Stimulated activated CD4-positive, alpha-beta T cell treated with anti-CD3 and anti-CD28 coated beads, Interleukin-1b, Interleukin-23, amount 100 ng/mL, for 1 hour (primary cell): ENCODE data around the gene MRPL19.
A peak's percentile ranks its signal among the peaks of the same experiment; 100 is the strongest.

Experiments
- DNase-seq, 2 donors: peaks; one replicate each; pipeline ENCODE4 v3.0.0-alpha.2; 2020; ENCODE audit warnings: low read depth in 2 of 2

Gene MRPL19

DNA sequence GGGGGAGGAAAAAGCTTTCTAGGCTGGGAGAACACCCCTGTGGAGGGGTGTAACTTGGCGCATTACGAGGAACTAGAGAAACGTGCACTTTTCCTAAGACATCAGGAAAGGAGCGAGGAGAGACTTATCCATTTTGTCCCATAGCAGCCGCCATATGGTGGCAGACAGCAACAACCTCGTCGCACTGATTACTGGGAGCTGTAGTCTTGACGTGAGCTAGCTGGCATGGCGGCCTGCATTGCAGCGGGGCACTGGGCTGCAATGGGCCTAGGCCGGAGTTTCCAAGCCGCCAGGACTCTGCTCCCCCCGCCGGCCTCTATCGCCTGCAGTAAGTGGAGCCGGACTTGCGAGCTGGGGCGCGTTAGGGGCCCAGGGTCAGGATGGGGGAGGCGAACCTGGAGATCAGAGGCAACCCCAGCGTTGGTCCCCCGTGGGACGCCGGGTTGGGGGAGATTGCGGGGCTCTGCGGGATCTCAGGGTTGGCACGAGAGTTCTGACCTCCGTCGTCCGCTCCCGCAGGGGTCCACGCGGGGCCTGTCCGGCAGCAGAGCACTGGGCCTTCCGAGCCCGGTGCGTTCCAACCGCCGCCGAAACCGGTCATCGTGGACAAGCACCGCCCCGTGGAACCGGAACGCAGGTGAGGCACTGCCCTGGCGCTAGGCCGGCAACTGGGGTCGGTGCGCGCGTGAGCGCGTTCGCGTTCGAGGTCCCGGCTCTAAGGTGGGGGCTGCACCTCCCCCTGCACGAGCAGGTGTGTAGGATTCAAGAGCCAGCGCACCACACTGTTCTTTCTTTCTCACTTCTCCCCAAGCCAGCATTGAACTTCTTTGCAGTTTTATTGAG, at the start of gene MRPL19:
MRPL19 (plus strand) TSS at position 201 of the 843 bp plus-strand sequence; CDS start at position 226, 25 bp downstream.
- peak; percentile 33 to 47 for DNase-seq

DNA sequence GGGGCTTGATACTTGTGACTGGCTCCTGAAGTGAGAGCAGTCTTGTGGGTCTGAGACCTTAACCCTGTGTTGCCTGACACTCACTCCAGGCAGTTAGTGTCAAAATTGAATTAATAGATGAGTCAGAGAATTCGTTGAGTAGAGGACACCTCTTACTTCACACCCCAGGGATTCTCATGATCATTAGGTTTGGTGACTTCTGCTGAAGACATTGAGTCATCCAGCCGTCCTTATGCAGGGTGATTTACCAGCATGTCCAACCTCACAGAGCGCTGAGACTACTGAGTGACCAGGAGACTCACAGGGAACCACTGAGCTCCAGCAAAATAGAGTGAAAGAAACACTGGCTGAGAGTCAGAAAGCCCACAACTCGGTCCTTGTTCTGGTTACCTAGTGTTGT, 49.8 kb upstream of the MRPL19 start:
- DNase-seq, result no peak

DNA sequence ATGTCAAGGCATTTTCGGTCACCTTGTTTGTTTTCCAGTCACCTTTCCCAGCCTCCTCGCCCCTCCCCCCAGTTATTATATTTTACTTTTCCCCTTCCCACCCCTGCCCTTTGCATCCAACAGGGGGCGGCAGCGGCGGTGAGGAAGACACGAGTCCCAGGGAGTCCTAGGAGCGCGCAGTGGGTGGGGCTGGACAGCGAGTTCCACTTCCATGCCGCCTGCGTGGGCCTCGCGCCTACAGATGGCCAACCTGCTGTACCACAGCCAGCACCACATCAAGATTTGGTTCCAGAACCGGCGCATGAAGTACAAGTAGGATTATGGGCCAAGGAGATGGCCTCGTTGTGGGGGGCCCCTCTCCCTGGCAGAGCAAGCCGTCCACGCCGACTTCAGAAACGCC, 48.6 kb upstream of the MRPL19 start:
- no peak for DNase-seq

DNA sequence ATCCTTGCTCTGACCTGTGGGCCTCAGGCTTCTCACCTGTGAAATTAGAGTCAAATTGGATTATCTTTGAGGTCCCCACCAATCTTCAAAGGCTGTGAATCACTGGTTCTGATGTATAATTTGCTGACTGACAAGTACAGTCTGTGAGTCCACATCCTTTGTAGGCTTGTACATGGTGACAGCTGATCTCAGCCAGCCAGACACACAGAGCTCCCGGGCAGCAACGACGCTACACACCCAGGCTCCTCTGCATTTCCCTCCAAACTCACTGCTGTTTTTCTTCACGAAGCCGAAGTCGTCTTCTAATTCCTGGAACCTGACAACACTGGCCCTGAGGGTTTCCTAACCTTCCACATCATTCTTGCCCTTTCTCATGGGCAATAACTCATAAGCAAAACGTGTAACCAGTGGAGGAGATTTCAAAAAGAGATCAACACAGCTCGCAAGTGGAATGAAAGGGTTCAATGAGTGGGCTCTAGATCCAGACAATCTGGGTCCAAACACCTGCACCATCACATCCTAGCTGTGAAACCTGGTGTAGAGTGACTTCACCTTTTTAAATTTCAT, 47.9 kb upstream of the MRPL19 start:
- no peak for DNase-seq

DNA sequence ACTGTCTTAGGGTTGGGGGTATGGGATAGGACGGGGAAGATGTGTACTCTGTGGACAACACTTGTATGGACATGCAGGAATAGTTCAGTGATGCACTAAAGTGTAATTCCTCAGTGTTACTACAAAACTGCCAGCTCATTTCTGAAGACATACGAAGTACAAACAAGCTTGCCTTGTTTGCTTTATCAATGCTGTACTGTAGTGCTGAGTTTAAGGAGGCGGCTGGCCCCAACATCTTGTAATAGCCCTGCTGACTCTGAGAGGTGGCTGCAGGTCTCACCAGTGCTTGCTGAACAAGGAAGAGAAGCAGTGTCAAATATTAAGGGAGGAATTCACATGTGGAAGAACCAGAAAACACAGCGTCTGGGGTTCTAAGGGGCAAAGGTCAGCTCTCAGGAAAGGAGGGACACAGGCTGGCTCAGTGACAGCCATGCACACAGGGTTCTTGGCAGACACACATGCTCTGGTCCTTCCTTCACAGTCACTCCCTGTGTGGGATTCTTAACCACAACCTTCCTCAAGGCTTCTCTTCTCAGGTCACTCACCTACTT, 46.0 kb upstream of the MRPL19 start:
- no peak for DNase-seq

DNA sequence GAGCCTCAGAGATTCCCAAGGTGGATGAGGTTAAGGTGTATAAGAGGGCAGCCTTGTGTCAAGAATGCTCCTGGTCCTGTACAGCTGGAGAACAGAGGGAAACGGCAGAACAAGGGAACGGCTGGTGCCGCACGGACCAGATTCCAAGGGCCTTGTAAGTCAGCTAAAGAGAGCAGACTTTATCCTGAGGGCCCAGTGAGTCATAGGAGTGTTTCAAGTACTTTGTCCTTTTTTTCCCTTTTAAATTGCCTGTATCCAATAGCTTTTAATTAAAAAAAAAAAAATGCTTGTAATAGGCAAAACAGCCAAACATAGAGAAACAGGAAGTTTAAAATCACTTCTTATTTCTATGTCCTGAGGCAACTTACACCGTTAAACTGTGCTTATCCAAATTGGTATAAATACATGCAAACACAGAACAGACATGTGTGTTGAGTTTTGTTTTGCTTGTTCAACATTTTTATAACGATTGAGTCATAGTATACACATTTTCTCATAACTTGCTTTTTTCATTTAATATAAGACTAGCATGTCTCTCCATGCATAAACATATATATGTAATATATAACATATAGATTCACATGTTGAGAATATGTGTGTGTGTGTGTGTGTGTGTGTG, 43.8 kb upstream of the MRPL19 start:
- no peak for DNase-seq

DNA sequence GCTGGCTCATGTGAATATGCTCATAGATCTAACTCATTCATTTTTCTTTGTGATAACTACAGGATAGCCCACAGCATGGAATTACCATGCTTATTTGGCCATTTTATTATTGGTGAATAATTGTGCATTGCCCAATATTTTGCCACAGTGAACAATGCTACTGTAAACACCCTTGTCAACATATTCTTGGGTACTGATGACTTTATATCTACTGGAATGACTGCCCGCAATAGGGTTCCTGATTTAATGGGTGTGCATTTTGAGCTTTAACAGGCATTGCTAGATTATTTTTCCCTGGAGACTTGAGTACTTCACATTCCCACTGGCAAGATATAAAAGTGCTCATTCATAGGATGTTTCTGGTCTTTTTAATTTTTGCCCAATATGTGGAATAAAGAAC, 43.1 kb upstream of the MRPL19 start:
- DNase-seq, result no peak

DNA sequence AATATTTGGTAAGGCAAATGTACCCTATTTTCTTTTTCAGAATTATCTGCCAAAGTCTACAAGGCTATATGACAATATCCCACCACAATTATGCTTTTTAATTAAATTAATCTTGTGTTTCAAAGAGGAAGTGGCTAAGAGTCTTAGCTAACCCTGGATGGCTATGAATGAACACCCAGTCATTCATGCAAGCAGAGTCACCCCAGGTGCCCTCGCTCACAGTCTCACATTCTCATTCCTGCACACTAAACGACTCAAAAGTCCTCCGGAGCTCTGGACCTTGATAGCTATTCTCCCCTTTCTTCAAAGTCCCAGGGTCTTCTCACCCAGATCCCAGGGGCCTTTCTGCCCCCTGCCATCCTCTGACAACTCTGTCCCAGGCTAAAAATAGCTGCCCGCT, 42.1 kb upstream of the MRPL19 start:
- DNase-seq, result no peak

DNA sequence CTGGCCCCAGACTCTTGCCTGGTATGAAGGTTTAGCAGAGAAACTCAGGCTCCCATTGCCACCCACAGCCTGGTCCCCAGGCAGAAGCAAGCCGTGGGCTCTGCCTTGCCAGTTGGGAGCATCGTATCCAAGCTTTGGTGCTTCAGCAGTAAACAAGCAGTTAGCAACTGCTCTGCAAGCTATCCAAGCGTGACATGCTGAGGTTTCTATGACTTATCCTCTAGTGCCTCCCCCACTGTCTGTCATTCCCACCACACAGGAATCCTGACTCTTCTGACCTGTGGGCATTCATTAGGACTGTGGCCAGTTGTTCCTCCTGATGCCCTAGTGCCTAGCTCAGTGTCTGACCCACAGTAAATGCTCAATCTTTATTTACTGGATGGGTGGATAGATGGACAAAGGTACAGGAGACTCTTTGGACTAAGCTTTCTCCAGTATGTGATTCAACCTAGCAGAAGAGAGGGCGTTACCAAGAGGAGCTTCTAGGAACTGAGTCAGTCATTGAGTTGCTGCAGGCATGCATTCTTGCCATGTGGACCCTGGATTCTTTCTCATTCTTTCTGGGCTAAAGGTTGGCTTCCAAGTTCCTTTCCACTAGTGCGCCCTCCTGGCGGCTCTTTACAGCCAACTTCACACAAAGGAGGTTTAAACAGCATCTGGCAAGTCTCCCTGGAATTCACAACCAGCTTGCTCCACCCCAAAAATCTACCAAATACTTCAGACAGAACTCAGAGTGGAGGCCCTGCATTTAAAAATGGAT, 40.6 kb upstream of the MRPL19 start:
- DNase-seq, result no peak

DNA sequence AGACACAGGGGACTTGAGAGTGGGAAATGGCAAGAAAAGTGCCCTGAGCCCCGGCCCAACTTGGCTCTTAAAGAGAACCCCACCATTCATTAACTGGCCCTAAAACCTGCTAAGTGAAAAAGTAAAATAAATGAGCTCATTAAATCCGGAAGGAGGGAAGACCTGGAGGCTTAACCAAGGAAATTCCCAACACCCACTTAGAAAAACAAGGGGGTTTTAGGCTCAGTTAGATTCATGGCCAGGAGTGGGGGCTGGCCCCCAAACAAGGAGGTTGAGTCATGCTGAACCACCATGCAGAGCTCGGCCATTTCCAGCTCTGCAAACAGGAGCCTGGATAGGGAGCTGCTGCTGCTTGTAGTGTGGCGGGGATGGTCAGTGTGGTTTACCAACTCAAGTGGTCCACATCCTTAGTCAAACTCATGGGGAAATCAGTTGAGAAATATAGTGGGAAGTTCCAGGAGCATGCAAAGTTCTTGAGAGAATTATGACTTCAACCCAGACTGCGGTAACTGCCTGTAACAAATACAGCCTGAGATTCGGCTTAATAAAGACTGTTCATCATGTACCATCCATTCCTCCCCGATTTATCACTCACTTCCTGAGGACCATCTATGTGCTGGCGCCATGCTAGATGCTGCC, 39.7 kb upstream of the MRPL19 start:
- DNase-seq, result no peak

DNA sequence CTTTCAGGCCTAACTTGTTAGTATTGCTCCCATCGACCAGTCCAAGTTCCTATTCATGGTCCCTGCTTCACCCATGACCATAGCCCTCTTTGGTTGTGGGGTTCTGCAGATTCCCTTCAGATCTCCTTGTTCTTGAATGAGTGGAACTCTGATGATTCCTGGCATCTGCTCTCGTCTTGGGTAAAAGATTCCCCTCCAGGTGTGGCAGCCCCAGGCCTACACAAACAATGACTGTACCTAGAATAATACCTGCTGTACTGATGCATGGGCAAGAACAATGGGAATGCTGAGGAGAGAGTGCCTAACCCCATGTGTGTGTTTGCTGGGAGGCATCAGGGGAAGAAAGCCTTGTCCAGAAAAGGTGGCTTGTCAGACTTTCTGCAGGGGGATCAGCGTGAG, 39.2 kb upstream of the MRPL19 start:
- no peak for DNase-seq

DNA sequence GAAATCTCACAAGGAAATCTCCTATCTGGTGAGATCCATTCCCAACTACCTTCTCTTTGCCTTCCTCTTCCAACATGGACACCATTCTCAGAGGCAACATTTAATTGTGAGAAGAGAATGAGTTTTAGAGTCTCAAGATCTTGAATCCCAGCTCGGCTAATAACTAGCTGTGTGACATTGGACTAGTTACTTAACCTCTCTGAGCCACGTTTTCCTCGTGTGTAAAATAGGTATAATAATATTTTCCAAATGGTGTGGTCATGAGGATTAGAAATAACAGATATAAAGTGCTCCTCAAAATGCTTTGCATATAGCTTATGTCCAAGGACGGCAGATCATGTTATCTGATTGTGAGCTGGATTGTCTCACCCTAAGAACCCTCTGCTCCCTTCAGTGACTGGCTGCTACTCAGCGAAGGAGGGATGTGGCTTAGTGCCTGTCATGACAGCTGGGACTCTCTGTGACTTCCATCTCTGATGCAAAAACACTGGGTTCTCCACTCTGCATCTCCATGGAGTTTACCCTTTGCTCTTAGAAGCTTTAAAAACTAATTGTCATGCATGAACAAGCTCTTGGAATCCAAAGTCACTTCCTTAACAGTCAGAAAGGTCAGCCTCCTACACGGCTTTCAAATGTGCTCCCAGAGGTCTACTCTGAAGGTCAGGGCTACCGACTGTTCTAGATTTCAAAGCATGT, 38.4 kb upstream of the MRPL19 start:
- DNase-seq, result no peak

DNA sequence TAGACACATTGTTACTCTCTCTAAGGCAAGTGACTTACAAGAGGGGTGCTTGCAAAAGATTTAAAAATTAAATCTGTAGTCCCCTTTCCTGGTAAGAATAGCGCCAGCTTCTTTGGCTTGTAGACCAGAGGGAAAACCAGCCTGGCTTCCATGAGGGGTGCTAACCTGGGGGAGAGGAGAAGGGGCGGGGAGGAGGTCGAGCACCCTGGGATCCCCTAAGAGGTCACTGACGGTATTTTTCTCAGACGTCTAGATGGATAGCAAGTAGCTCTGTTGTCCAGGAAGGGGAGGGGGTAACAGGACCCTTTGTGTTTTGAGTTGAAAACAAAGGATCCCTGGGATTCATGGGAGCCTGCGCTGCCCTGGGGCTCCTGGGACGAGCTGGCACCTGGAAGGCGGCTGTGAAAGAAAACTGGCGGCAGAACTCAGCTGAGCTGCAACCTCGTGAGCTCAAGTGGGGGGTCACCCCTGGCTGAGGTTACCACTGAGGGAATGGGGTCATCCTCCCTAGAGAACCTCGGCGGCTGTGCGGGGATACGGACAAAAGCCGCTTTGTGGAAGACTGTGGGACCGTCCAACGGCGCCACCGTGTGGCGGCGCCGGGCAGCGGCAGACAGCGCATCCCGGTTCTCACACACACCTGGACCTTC, 37.8 kb upstream of the MRPL19 start:
- DNase-seq, result peak; percentile 5 to 24

DNA sequence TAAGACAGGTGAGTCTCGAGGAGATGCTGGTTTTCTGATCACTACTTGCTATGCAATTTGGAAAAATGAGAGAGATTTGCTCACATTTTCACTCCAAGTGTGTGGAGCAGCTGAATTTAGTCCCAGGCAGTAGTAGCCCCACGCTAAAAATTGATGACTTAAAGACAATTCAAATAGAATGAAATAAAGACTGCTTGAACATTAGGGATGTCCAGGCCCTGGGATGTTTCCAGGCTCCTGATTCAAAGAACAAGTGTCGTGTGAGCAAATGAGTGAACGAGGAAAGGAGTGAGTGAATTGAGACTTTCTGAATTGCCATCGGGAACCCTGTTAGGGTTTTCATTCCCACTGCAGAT, 37.3 kb upstream of the MRPL19 start:
- no peak for DNase-seq

DNA sequence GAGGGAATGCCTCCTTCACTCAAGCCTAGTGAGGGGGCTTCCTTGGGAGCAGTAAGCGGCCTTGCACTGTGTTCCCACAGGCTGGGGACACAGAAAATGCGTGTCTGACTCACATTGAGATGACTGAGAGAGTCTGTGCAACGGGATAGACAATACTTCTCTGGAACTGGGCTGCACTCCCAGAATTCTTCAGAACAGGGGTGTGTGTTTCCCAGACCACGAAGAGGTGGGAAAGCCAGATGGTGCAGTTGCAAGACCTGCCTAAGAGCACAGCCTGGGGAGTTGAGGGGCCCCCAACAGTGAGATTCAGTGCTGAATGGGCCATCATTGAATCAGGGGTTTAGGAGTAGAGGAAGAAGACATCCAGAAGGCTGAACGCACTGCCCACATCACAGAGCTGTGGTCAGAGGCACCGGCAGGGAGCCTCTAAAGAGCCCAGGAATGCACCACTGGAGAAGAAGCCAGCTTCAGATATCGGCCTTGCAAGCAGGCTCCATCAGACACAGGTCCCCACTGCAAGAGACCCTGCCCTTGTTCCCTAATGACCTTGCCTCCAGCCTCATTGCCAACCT, 36.6 kb upstream of the MRPL19 start:
- DNase-seq, result no peak

DNA sequence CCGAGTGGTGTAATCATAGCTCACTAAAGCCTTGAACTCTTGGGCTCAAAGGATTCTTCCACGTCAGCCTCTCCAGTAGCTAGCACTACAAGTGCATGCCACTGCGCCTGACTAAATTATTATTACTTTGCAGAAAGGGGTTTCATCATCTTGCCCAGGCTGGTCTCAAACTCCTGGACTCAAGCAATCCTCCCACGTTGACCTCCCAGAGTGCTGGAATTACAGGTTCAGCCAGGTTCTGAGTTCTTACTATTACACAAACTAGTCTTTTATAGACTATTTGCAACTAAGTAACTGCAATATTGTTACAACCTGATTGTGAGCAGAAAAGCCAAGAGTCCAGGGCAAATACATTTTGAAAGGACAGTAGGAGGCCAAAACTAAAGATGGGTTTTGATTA, 35.9 kb upstream of the MRPL19 start:
- no peak for DNase-seq

DNA sequence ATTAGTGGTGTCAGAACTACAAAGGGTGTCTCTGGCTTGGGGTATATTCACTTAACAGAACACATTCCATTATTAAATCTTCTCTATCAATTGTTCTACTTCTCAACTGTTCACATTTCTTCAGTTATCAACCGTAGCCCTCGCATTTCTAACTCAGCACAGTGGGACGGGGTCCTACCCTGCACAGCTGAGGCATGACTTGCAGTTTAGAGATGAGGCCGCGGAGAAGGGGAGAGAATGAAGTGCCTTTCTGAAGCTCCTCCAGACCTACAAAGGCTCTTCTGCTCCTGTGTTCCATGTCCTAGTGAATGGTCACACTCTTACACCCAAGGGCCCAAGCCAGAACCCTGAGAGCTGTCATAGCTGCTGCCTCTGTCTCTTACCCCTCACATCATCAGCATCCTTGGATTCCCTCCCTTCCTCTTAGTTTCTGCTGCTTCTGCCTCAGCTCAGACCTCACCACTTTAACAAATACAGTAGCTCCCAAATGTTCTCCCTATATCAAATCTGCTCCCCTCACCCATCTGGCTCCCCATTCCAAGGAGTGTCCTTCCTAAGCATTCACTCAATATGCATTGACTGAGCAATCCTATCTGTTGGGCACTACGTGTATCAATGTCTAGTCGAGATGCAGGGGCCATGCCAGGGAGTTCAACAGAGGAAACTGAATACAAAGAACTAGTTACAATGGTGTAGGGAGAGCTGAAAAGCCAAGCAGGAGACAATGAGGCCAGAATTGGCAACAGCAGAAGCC, 34.3 kb upstream of the MRPL19 start:
- no peak for DNase-seq

DNA sequence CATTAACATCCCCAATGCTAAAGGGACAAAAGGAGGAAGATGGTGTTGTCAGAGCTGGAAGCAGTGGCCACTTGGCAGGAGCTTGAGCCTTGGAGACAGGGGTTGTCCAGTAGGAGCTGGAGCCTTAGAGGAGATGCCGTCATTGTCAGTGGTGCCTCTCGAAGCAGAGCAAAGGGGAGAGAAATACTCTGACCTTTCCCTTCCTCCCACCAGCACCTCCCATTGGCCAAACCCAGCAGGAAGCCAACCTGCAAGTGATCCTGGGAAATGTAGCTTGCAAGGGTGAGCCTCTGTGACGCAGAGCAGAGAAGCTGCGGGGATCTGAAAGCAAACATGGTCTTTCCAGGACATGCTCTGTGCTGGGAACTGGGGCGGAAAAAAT, 33.7 kb upstream of the MRPL19 start:
- DNase-seq, result no peak

DNA sequence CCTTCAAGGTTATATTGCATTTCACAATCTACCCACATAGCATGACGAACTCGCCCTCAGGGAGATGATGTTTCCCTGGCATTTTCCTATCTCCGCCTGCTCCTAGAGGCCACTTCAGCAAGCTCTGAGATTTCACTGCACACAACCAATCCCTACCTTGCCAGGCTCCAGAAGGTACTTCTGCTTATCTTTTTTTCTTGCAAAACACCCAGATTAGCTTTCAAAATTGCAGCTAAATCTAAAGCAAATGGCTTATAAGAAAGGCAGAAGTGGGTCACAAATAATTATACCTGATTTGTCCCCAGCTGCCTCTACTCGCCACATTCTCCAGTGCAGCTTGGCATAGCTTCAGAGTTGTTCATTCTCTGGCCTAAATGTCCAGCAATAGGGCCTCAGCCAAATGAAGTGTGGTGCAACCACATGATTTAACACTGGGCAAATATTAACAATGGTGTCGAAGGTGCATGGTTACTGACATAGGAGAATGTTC, 32.4 kb upstream of the MRPL19 start:
- no peak for DNase-seq
